AG04450 (cell line): ENCODE measurements around the gene EVC. TPM values are rescaled to one million over a fixed set of nuclear protein-coding genes. Genes with fewer than 3 reads are reported as not detected.
"Not testable (repeated sequence)": the region's sequence is repeated elsewhere in the genome, so short reads cannot be mapped to it uniquely, and the experiment has no call there.

Source experiments
- CTCF ChIA-PET: fragments of 300-600, 350-600 bp; formaldehyde crosslinking; extraction: SDS; loops from one replicate; lab custom pipeline; 2022; ENCODE audit warnings: antibody characterized with exemption, inconsistent platforms; lab: Charles Lee
- POLR2A ChIA-PET: fragments of 350-600 bp; formaldehyde crosslinking; extraction: SDS; loops from one replicate; lab custom pipeline; 2021; ENCODE audit warnings: antibody characterized with exemption, inconsistent platforms; lab: Yijun Ruan, JAX
- DNase-seq: peaks from one replicate; pipeline ENCODE4 v3.0.0-alpha.2; 2011; ENCODE audit warnings: low read depth, low spot score
- H3K27ac ChIP-seq: one replicate; pipeline ENCODE4 v1.5.1; 2012; ENCODE audit warnings: low read depth, low read length, control low read depth
- H3K27me3 ChIP-seq: one replicate; pipeline ENCODE4 v1.6.0; 2012; ENCODE audit warnings: low read length; ENCODE audit not compliant: control insufficient read depth, insufficient read depth
- H3K4me3 ChIP-seq: 2 replicates; pipeline ENCODE4 v1.5.1; 2011; ENCODE audit warnings: mild to moderate bottlenecking, low read depth, low read length, control low read depth
- H3K9me3 ChIP-seq: 2 replicates; pipeline ENCODE4 v1.5.1; 2012; ENCODE audit warnings: low read length; ENCODE audit not compliant: control insufficient read depth, insufficient read depth
- polyA plus RNA-seq: library from polyadenylated mRNA; depleted of rRNA; stranded (reverse); fragments of >200 nt; gene quantifications from 2 replicates; pipeline ENCODE4 v1.2.3, GENCODE V29; 2011
- TF ChIP-seq, protein P1 (sequence below): IDR thresholded peaks from 2 replicates; pipeline ENCODE4 v1.5.1; 2011; ENCODE audit warnings: low read depth, low read length, control low read depth, inconsistent platforms

The EVC gene
- polyA plus RNA-seq, 1 experiment, result 11.5 TPM

DNA sequence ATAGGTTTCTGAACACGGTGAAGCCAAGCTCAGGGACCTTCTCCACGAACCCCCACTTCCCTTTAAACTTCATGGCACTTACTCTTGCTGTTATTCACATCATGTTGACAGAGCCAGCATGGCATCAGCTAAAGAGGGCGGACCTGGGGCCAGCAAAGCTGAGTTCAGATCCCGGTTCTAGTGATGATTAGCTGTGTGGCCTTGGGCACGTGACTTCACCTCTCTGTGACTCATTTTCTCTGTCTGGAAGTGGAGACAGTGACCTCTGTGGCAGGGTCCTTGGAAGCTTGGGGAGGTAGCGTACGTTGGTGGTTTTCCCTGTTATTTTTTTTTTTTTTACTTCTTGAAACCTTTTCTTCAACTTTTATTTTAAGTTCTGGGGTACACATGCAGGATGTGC, 13.4 kb downstream of the EVC start:
- H3K4me3 ChIP-seq, result no peak overlapping the region
- DNase-seq, result no peak
- no peaks in the 10 kb centered on the region for H3K9me3 ChIP-seq
- H3K27me3 ChIP-seq, result no peaks in the 10 kb centered on the region
- POLR2A ChIA-PET, result no interaction called here
- TF ChIP-seq, protein P1, sequence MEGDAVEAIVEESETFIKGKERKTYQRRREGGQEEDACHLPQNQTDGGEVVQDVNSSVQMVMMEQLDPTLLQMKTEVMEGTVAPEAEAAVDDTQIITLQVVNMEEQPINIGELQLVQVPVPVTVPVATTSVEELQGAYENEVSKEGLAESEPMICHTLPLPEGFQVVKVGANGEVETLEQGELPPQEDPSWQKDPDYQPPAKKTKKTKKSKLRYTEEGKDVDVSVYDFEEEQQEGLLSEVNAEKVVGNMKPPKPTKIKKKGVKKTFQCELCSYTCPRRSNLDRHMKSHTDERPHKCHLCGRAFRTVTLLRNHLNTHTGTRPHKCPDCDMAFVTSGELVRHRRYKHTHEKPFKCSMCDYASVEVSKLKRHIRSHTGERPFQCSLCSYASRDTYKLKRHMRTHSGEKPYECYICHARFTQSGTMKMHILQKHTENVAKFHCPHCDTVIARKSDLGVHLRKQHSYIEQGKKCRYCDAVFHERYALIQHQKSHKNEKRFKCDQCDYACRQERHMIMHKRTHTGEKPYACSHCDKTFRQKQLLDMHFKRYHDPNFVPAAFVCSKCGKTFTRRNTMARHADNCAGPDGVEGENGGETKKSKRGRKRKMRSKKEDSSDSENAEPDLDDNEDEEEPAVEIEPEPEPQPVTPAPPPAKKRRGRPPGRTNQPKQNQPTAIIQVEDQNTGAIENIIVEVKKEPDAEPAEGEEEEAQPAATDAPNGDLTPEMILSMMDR, result no peak
- no peak overlapping the region for H3K27ac ChIP-seq
- CTCF ChIA-PET, result no interaction called here

DNA sequence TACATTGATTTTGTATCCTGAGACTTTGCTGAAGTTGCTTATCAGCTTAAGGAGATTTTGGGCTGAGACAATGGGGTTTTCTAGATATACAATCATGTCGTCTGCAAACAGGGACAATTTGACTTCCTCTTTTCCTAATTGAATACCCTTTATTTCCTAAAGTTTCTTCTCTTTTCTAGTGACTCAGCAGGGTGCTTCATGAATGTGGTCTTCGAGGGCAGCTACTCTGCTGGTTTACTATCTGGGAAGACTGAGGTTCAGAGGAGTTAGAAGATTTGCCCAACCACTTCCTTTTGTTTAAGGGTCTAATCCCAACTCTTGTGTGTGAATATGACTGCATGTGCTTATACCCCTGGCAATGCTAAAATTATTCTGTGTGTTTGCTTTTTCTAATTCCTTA, 17.4 kb downstream of the EVC start:
- H3K27ac ChIP-seq, H3K27me3 ChIP-seq, H3K9me3 ChIP-seq, CTCF ChIA-PET, H3K4me3 ChIP-seq, DNase-seq, POLR2A ChIA-PET: not testable (repeated sequence)

DNA sequence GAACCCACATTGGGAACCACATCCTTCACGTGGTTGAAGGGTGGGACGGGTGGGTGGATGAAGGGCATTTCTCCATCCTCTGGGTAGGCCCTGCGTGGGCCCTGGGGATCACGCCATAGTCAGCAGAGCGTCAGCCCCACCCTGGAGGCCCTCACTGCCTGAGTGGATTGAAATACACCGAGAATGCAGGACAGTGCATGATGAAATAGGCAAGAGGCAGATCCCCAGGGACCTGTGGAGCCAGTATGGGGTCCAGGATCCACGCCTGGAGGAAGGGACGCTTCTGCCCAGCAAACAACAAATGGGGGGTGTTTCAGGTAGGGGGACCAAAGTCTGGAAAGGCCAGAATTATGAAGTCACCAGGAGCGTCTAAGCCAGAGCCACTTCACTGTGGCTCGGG, 19.4 kb downstream of the EVC start:
- ChIA-PET CTCF (interaction anchor here (0.6 kb wide), 1 partner anchor 12 kb away, joined by 3 read pairs; no protein-coding TSS in a partner anchor), POLR2A (no interaction called here)
- H3K27ac ChIP-seq, result no peak overlapping the region
- TF ChIP-seq, protein P1, result no peak
- H3K27me3 ChIP-seq, result no peaks in the 10 kb centered on the region
- DNase-seq, result no peak
- H3K4me3 ChIP-seq, result no peak overlapping the region
- no peaks in the 10 kb centered on the region for H3K9me3 ChIP-seq

DNA sequence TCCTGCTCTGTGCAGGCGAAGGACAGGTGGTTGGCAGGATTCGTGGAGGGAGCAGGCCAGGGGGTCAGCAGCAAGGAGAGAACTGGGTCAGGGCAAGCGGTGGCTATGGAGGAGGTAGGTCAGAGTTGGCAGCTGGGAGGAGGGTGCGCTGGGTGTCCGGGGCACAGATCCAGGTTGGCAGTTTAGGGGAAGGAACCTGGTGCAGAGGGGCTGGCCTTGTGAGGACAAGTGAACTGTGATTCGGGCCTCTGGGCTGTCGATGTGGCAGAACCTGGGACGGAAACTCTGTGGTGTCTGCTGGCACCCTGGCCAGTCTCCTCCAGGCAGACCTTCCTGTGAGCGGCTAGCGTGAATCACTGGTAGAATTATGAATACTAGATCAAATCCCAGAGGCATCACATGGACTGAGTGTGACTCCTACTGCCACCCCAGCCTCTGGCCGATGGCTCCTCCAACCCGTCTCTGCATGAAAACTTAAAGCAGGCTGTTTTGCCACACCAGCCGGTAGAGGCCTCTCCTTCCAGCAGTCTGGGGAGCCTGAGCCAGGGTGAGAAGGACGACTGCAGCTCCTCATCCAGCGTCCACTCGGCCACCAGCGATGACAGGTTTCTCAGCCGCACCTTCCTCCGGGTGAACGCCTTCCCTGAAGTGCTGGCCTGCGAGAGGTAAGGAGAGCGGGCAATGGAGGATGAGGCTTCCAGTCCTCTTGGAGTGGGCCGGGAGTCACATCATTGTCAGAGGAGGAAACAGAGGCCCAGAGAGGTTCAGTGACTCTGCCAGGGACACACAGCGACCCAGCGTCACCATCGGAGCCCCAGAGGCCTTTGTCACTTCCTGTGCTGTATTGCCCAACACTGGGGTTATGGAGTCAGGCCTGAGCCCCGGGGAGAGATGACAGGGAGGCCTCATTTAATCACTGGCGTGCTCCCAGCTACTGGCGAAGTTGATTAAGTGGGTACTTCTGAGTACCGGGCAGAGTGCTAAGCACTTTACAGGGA, 20.3 kb downstream of the EVC start:
- POLR2A ChIA-PET, result no interaction called here
- no peak for DNase-seq
- CTCF ChIA-PET, result no interaction called here
- Histone ChIP-seq H3K27ac (no peak overlapping the region), H3K4me3 (no peak overlapping the region), H3K27me3 (no peaks in the 10 kb centered on the region), H3K9me3 (no peaks in the 10 kb centered on the region)
- TF ChIP-seq, protein P1, result no peak

DNA sequence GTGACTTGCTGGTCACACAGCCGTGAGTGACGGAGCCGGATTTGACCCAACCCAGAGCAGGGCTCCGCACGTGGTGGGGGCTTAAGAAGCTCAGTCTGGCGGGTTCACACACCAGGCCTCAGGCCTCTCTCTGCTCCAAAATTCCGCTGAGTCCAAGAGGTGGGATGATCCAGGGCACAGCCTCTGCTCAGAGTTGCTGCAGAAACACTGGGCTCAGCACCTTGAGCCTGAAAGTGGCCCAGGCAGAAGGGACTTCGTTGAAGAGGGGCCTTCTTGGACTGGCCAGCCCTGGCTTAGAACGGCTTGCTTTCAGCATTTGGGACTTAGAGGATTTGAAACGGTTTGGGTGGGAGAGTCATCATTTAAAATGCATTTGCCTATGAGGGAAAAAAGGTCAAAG, 21.2 kb downstream of the EVC start:
- TF ChIP-seq, protein P1, result no peak
- Histone ChIP-seq H3K27me3 (no peaks in the 10 kb centered on the region), H3K27ac (no peak overlapping the region), H3K9me3 (no peaks in the 10 kb centered on the region), H3K4me3 (no peak overlapping the region)
- ChIA-PET CTCF (no interaction called here), POLR2A (no interaction called here)
- DNase-seq, result no peak
